ENCODE measurements around the gene METTL24. TPM values are rescaled to one million over a fixed set of nuclear protein-coding genes. Genes with fewer than 3 reads are reported as not detected.

The METTL24 gene
- total and polyA plus RNA-seq, 2 of the 8 experiments (the other 6 are each of a cell fraction or from before 2014, with no cell fraction given) = 0.30 to 0.39 TPM

DNA sequence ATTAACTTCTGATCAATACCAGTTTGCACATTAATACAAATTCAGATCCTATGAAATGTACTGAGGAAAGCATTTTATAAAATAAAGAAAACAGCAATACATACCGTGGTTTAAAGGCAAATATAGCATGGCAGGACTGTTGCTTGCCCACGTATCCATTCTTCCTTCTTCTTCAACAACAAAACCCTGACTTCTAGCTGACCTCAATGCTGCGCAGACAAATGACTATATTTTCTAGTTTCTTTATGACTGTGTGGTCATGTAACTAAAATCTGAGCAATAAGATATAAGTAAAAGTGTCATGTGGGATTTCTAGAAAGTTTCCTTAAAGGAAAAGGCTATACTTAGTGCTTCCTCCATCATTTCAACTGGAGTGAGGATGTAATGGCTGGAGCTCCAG lies 92.9 kb downstream of the METTL24 start:
- Histone ChIP-seq H2BK20ac (ENCODE audit: low read length) (no peak overlapping the region), H4K5ac (ENCODE audit: insufficient read length, low read depth, low read length) (no peak overlapping the region), H3K23ac (ENCODE audit: insufficient read length) (no peak overlapping the region), H4K91ac (replicated peaks; ENCODE audit: insufficient read length, low read length) (no peak overlapping the region), H3K56ac (replicated peaks; ENCODE audit: insufficient read length, low read depth, low read length) (no peak overlapping the region), H3K9ac (replicated peaks in 1 of 4; ENCODE audit: extremely low read depth in 1 of 4, low read depth in 3 of 4, low read length in 3 of 4) (no peak overlapping the region), H3K79me2 (ENCODE audit: control insufficient read depth in 1 of 2, insufficient read depth in 2 of 2, low read length in 2 of 2) (no peaks in the 10 kb centered on the region), H3K14ac (ENCODE audit: insufficient read length) (no peak overlapping the region), H2AK5ac (ENCODE audit: low read depth, low read length) (no peak overlapping the region), H4K8ac (ENCODE audit: extremely low read depth, insufficient read depth, low read length) (no peak overlapping the region), H4K20me1 (replicated peaks in 1 of 2; ENCODE audit: control insufficient read depth in 1 of 2, insufficient read depth in 2 of 2, low read length in 2 of 2) (no peaks in the 10 kb centered on the region), H3K23me2 (ENCODE audit: low read depth, low read length) (no peaks in the 10 kb centered on the region), H3K4me2 (ENCODE audit: insufficient read depth in 1 of 2, low read depth in 2 of 2, low read length in 2 of 2) (no peak overlapping the region), H3K4ac (replicated peaks; ENCODE audit: insufficient read length, low read depth, low read length) (no peak overlapping the region), H3K9me3 (ENCODE audit: insufficient read depth in 2 of 2, low read depth in 1 of 2, low read length in 1 of 2) (no peaks in the 10 kb centered on the region), H3K18ac (ENCODE audit: extremely low read depth, low read length) (no peak overlapping the region), H3K27ac (ENCODE audit: low read depth, low read length) (no peak overlapping the region), H2BK120ac (replicated peaks; ENCODE audit: low read depth, low read length) (no peak overlapping the region), H2AFZ (ENCODE audit: low read length) (no peak overlapping the region), H3K4me3 (ENCODE audit: extremely low read depth in 1 of 4, insufficient read depth in 2 of 4, low read depth in 3 of 4, low read length in 4 of 4) (no peak overlapping the region), H2BK12ac (ENCODE audit: low read depth, low read length) (no peak overlapping the region), H3K4me1 (replicated peaks in 1 of 4; ENCODE audit: control insufficient read depth in 3 of 4, insufficient read depth in 4 of 4, low read length in 3 of 4) (peaks cover 0 to 3% (median 3%) of the 10 kb centered on the region in 4 experiments; a peak in 3 of 7 replicates), H2BK15ac (ENCODE audit: low read length) (no peak overlapping the region), H3K79me1 (ENCODE audit: low read depth, low read length) (no peaks in the 10 kb centered on the region), H2BK5ac (ENCODE audit: low read depth, low read length) (no peak overlapping the region), H3K36me3 (ENCODE audit: control insufficient read depth in 2 of 4, insufficient read depth in 4 of 4, low read length in 3 of 4) (no peaks in the 10 kb centered on the region), H3K27me3 (replicated peaks in 1 of 4; ENCODE audit: control insufficient read depth in 3 of 4, extremely low read depth in 1 of 4, insufficient read depth in 3 of 4, low read length in 3 of 4) (peaks cover 0 to 1% (median 0%) of the 10 kb centered on the region in 4 experiments; a peak in 1 of 7 replicates)
- CTCF ChIA-PET (ENCODE audit: partially characterized antibody) = interaction anchor here (0.6 to 1.4 kb wide), 2 partner anchors 18 to 38 kb away, joined by 3 read pairs; no protein-coding TSS in a partner anchor
- POLR2A ChIA-PET (ENCODE audit: partially characterized antibody) = no interaction called here
- DNase-seq (ENCODE audit: low read depth in 1 of 2, low spot score in 2 of 2) (no peak), FAIRE-seq (no peak)
- WGBS, 2 experiments (ENCODE audit: extremely low coverage in 1 of 2, insufficient coverage in 1 of 2, insufficient read length in 1 of 2, insufficient replicate concordance in 2 of 2, low coverage in 1 of 2, low lambda C conversion rate in 2 of 2, missing lambda C conversion rate in 1 of 2) = 89% methylated on average over 3 of the region's 3 CpGs; no CpG with 5 or more reads in 1 of the 2 experiments
- TF ChIP-seq SP1 (IDR thresholded peaks at IDR 0.05; ENCODE audit: low read depth, low read length) (no peak), NANOG (IDR thresholded peaks at IDR 0.05; ENCODE audit: insufficient read depth, low read depth, low read length, poor library complexity, severe bottlenecking) (no peak), YY1 (IDR thresholded peaks at IDR 0.05; ENCODE audit: low read depth, low read length) (no peak), SP2 (IDR thresholded peaks at IDR 0.05; ENCODE audit: low read length) (no peak), EP300 (IDR thresholded peaks at IDR 0.05; ENCODE audit: borderline replicate concordance in 1 of 2, low read depth in 2 of 2, low read length in 2 of 2) (no peak), JUND (IDR thresholded peaks at IDR 0.05; ENCODE audit: low read length) (no peak), RBBP5 (IDR thresholded peaks at IDR 0.05; ENCODE audit: borderline replicate concordance, low read depth, low read length) (no peak), BACH1 (IDR thresholded peaks at IDR 0.05; ENCODE audit: low read length) (no peak), CBX8 (IDR thresholded peaks at IDR 0.05; ENCODE audit: borderline replicate concordance, low read depth, low read length) (no peak), CHD1 (IDR thresholded peaks at IDR 0.05; ENCODE audit: low read depth, low read length) (no peak), CHD2 (IDR thresholded peaks at IDR 0.05; ENCODE audit: low read length) (no peak), E2F6 (IDR thresholded peaks at IDR 0.05) (no peak), POLR2AphosphoS5 (IDR thresholded peaks at IDR 0.05; ENCODE audit: low read depth, low read length) (no peak), GTF2F1 (IDR thresholded peaks at IDR 0.05; ENCODE audit: borderline replicate concordance, low read depth, low read length) (no peak)
